ENCODE measurements around the gene BMI1. TPM values are rescaled to one million over a fixed set of nuclear protein-coding genes. Genes with fewer than 3 reads are reported as not detected.
"Not testable (repeated sequence)": the region's sequence is repeated elsewhere in the genome, so short reads cannot be mapped to it uniquely, and the experiment has no call there.

Gene BMI1
- total and polyA plus RNA-seq, 9 donors = 35.3 to 55.0 (median 46.6) TPM

- Histone ChIP-seq H3K4me3 (ENCODE audit: low read length) (peak overlapping the region; percentile 32), H3K9me3 (replicated peaks; ENCODE audit: control insufficient read depth, low read depth, low read length) (no peaks in the 10 kb centered on the region), H3K36me3 (ENCODE audit: control insufficient read depth, insufficient read depth, low read length) (no peaks in the 10 kb centered on the region), H3K27ac (ENCODE audit: low read length) (no peak overlapping the region), H3K4me1 (ENCODE audit: control insufficient read depth, insufficient read depth, low read length) (peaks cover 14% of the 10 kb centered on the region), H3K27me3 (ENCODE audit: control insufficient read depth, insufficient read depth, low read length) (peaks cover 48% of the 10 kb centered on the region)
- WGBS (ENCODE audit: insufficient coverage) = 5% methylated on average over 25 of the region's 26 CpGs
- no peak for DNase-seq
Measured at GRCh38 chr10:22344781-22345300, 23.9 kb downstream of the BMI1 start.

GRCh38 chr10:22345301-22346095 lies 24.6 kb downstream of the BMI1 start, which contains the start of gene SPAG6:
Gene SPAG6, plus strand, starts transcription at chr10:22345496. Its CDS starts 116 bp downstream, at chr10:22345612.
- 2% methylated on average over 80 of the region's 83 CpGs for WGBS (ENCODE audit: insufficient coverage)
- Histone ChIP-seq H3K4me1 (ENCODE audit: control insufficient read depth, insufficient read depth, low read length) (peaks cover 12% of the 10 kb centered on the region), H3K36me3 (ENCODE audit: control insufficient read depth, insufficient read depth, low read length) (no peaks in the 10 kb centered on the region), H3K27ac (ENCODE audit: low read length) (no peak within 1 kb of the TSS), H3K4me3 (ENCODE audit: low read length) (peak within 1 kb of the TSS; percentile 32), H3K9me3 (replicated peaks; ENCODE audit: control insufficient read depth, low read depth, low read length) (no peaks in the 10 kb centered on the region), H3K27me3 (ENCODE audit: control insufficient read depth, insufficient read depth, low read length) (peaks cover 46% of the 10 kb centered on the region)
- peak; percentile 53 for DNase-seq

- no CpG with 5 or more reads among the region's 8 CpGs for WGBS (ENCODE audit: insufficient coverage)
- Histone ChIP-seq H3K4me1 (ENCODE audit: control insufficient read depth, insufficient read depth, low read length) (peaks cover 10% of the 10 kb centered on the region), H3K9me3 (replicated peaks; ENCODE audit: control insufficient read depth, low read depth, low read length) (no peaks in the 10 kb centered on the region), H3K36me3 (ENCODE audit: control insufficient read depth, insufficient read depth, low read length) (no peaks in the 10 kb centered on the region), H3K4me3 (ENCODE audit: low read length) (no peak overlapping the region), H3K27ac (ENCODE audit: low read length) (no peak overlapping the region), H3K27me3 (ENCODE audit: control insufficient read depth, insufficient read depth, low read length) (peaks cover 44% of the 10 kb centered on the region)
- peak; percentile 5 for DNase-seq
Measured at GRCh38 chr10:22346096-22346661, 25.3 kb downstream of the BMI1 start.

- Histone ChIP-seq H3K4me3 (ENCODE audit: low read length) (no peak overlapping the region), H3K9me3 (replicated peaks; ENCODE audit: control insufficient read depth, low read depth, low read length) (no peaks in the 10 kb centered on the region), H3K4me1 (ENCODE audit: control insufficient read depth, insufficient read depth, low read length) (peaks cover 7% of the 10 kb centered on the region), H3K27me3 (ENCODE audit: control insufficient read depth, insufficient read depth, low read length) (peaks cover 28% of the 10 kb centered on the region), H3K27ac (ENCODE audit: low read length) (no peak overlapping the region), H3K36me3 (ENCODE audit: control insufficient read depth, insufficient read depth, low read length) (no peaks in the 10 kb centered on the region)
- no peak for DNase-seq
- no CpG with 5 or more reads among the region's 1 CpG for WGBS (ENCODE audit: insufficient coverage)
Measured at GRCh38 chr10:22349755-22350154, 28.9 kb downstream of the BMI1 start.

- WGBS (ENCODE audit: insufficient coverage) = 89% methylated on average over 4 of the region's 5 CpGs
- H3K27me3 ChIP-seq (ENCODE audit: control insufficient read depth, insufficient read depth, low read length) = peaks cover 13% of the 10 kb centered on the region
- H3K36me3 ChIP-seq (ENCODE audit: control insufficient read depth, insufficient read depth, low read length) = no peaks in the 10 kb centered on the region
- DNase-seq = no peak
- no peak overlapping the region for H3K4me3 ChIP-seq (ENCODE audit: low read length)
- H3K4me1 ChIP-seq (ENCODE audit: control insufficient read depth, insufficient read depth, low read length) = no peaks in the 10 kb centered on the region
- no peaks in the 10 kb centered on the region for H3K9me3 ChIP-seq (replicated peaks; ENCODE audit: control insufficient read depth, low read depth, low read length)
- no peak overlapping the region for H3K27ac ChIP-seq (ENCODE audit: low read length)
Measured at GRCh38 chr10:22351131-22351703, 30.3 kb downstream of the BMI1 start.

- Histone ChIP-seq H3K36me3 (ENCODE audit: control insufficient read depth, insufficient read depth, low read length) (no peaks in the 10 kb centered on the region), H3K4me1 (ENCODE audit: control insufficient read depth, insufficient read depth, low read length) (no peaks in the 10 kb centered on the region), H3K9me3 (replicated peaks; ENCODE audit: control insufficient read depth, low read depth, low read length) (no peaks in the 10 kb centered on the region), H3K27ac (ENCODE audit: low read length) (no peak overlapping the region), H3K4me3 (ENCODE audit: low read length) (no peak overlapping the region), H3K27me3 (ENCODE audit: control insufficient read depth, insufficient read depth, low read length) (no peaks in the 10 kb centered on the region)
- 100% methylated on average over 1 of the region's 4 CpGs for WGBS (ENCODE audit: insufficient coverage)
- DNase-seq = no peak
Measured at GRCh38 chr10:22356324-22356873, 35.5 kb downstream of the BMI1 start.

- H3K4me3 ChIP-seq (ENCODE audit: low read length); H3K4me1 ChIP-seq (ENCODE audit: control insufficient read depth, insufficient read depth, low read length); DNase-seq; H3K27ac ChIP-seq (ENCODE audit: low read length); H3K9me3 ChIP-seq (replicated peaks; ENCODE audit: control insufficient read depth, low read depth, low read length); H3K36me3 ChIP-seq (ENCODE audit: control insufficient read depth, insufficient read depth, low read length); H3K27me3 ChIP-seq (ENCODE audit: control insufficient read depth, insufficient read depth, low read length): not testable (repeated sequence)
- WGBS (ENCODE audit: insufficient coverage) = no CpG with 5 or more reads among the region's 4 CpGs
Measured at GRCh38 chr10:22357770-22358169, 36.9 kb downstream of the BMI1 start.

- Histone ChIP-seq H3K27ac (ENCODE audit: low read length) (no peak overlapping the region), H3K36me3 (ENCODE audit: control insufficient read depth, insufficient read depth, low read length) (no peaks in the 10 kb centered on the region), H3K9me3 (replicated peaks; ENCODE audit: control insufficient read depth, low read depth, low read length) (no peaks in the 10 kb centered on the region), H3K27me3 (ENCODE audit: control insufficient read depth, insufficient read depth, low read length) (no peaks in the 10 kb centered on the region), H3K4me1 (ENCODE audit: control insufficient read depth, insufficient read depth, low read length) (no peaks in the 10 kb centered on the region), H3K4me3 (ENCODE audit: low read length) (no peak overlapping the region)
- no CpG with 5 or more reads among the region's 6 CpGs for WGBS (ENCODE audit: insufficient coverage)
- DNase-seq = no peak
Measured at GRCh38 chr10:22363305-22363704, 42.4 kb downstream of the BMI1 start.

- no peak for DNase-seq
- H3K4me1 ChIP-seq (ENCODE audit: control insufficient read depth, insufficient read depth, low read length) = no peaks in the 10 kb centered on the region
Measured at GRCh38 chr10:22364407-22365140, 43.7 kb downstream of the BMI1 start.

More at GRCh38 chr10:22364407-22365140, 43.7 kb downstream of the BMI1 start:
- Histone ChIP-seq H3K27me3 (ENCODE audit: control insufficient read depth, insufficient read depth, low read length) (no peaks in the 10 kb centered on the region), H3K4me3 (ENCODE audit: low read length) (no peak overlapping the region), H3K36me3 (ENCODE audit: control insufficient read depth, insufficient read depth, low read length) (no peaks in the 10 kb centered on the region), H3K27ac (ENCODE audit: low read length) (no peak overlapping the region), H3K9me3 (replicated peaks; ENCODE audit: control insufficient read depth, low read depth, low read length) (no peaks in the 10 kb centered on the region)
- no CpG with 5 or more reads among the region's 5 CpGs for WGBS (ENCODE audit: insufficient coverage)
